LHCN-M2 (cell line): ENCODE results near the gene ATP5IF1. TPM values are rescaled to one million over a fixed set of nuclear protein-coding genes. Genes with fewer than 3 reads are reported as not detected.

ENCODE experiments used
- DNase-seq: peaks from one replicate; pipeline ENCODE4 v3.0.0-alpha.2; 2012; ENCODE audit warnings: low read depth
- polyA plus RNA-seq: library from polyadenylated mRNA; unstranded; fragments of >200 nt; gene quantifications from one replicate; pipeline ENCODE4 v1.2.1, GENCODE V29; 2012; ENCODE audit warnings: missing spikeins
- total RNA-seq: library from RNA; depleted of rRNA; stranded (reverse); fragments of >200 nt; gene quantifications from 2 replicates; pipeline ENCODE4 v1.2.3, GENCODE V29; 2014; rRNA removed

The ATP5IF1 gene
- total RNA-seq = 183 and 197 TPM in 2 replicates
- 314 TPM for polyA plus RNA-seq

DNA sequence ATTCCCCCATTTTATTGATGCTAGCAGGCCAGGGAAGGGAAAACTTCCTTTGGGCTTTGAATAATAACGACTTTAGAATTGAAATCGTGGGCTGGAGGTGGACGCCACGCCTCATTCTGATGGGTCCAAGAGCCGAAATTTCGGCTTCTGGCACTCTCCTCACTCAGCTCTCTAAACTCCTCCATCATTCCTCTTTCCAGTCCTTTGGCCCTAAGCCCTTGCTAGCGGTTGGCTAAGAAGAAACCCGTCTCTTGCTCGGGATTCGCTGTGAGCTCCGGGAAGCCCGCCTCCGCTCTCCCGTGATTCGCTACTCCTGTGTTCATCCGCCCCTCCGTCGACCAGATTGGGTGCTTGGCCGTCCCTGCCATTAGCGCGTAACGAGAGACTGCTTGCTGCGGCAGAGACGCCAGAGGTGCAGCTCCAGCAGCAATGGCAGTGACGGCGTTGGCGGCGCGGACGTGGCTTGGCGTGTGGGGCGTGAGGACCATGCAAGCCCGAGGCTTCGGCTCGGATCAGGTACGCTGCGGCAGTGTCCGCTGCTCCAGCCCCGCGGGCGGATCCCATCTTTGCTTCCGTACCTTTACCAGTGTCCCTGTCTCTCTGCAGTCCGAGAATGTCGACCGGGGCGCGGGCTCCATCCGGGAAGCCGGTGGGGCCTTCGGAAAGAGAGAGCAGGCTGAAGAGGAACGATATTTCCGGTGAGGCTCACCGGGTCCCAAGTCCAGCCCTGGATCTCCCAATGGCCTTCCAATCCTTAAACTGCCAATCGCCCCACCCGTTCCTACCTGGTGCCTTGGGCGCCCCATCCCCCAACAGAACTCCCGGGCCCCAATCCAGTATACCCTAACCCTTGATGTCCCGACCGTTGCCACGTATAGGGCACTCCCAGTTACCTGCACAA is at the start of gene ATP5IF1:
Gene ATP5IF1, plus strand, starts transcription at position 370 of the 901 bp plus-strand sequence. Its CDS starts 60 bp downstream, at position 430.
- DNase-seq = peak; percentile 97

DNA sequence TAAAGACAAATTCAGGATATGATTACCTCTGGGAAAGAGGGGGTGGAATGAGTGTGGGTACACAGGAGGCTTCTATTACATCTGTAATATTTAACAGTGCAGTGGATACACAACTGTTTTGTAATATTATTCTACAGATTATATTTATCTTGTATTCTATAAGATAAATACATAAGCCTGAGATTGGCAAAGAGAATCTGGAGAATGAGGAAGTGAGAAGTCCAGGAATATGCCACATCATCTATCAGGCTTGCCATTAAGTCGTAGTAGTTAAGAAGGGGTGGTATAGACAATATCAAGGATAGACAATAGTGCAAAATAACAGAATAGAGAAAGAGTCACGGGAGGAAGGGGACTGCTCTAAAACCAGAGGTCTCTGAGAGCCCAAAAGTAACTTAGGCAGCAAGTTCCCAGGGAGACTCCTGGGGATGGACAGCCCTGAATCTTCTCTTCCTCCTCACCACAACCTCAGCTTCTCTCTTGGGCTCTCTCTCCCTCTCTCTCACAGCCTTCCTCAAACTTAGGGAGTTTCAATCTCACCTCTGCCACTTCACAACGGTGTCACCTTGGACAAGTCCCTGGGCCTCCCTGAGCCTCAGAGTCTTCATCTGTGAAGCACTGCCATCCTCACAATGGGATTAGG is 45.5 kb upstream of the ATP5IF1 start:
- no peak for DNase-seq

DNA sequence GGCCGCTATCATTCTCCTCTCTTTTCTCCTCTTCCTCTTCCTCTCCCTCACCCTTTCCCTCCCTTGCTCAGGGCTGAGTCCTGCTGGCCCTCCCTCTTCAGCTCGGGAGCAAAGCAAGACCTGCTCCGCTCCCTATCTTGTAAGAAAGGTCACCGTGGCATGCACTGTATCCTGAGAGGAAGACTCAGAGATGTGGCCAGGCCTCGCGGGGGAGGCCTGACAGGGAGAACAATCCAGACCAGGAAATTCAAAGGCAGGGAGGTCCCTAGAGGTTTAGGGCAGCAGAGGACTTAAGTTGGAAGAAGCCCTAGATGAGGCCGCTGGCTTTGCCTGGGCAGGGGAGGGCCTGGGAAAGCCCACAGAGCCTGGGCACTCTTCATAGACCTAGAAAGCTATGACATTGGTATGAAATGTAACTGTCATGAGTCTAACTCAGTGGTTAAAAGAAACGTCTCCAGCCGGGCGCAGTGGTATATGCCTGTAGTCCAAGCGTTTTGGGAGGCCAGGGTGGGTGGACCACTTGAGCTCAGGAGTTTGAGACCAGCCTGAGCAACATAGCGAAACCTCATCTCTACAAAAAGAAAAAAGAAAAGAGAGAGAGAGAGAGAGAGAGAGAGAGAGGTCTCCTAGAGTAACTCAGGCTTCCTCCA is 44.8 kb upstream of the ATP5IF1 start:
- no peak for DNase-seq

DNA sequence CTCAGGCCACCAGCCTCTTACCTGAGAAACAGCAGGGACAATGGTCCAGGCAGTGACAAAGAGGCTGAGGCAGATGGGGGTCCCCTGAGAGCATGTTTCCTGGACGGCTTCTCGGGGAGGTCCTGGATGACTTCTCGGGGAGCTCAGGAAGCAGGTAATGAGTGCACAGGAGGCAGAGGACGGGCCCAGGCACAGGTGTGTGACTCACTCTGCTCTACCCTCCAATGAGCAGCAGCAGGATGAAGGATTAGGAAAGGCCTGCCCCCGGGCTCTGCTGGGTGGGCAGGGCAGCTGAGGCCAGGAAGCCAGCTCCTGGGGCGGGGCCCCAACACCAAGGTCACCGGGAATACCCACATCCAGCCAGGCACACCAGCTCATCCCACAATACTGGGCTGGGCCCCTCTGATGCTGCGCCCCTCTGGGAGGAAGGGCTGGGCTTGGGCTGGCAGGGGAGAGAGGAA is 42.2 kb upstream of the ATP5IF1 start:
- no peak for DNase-seq

DNA sequence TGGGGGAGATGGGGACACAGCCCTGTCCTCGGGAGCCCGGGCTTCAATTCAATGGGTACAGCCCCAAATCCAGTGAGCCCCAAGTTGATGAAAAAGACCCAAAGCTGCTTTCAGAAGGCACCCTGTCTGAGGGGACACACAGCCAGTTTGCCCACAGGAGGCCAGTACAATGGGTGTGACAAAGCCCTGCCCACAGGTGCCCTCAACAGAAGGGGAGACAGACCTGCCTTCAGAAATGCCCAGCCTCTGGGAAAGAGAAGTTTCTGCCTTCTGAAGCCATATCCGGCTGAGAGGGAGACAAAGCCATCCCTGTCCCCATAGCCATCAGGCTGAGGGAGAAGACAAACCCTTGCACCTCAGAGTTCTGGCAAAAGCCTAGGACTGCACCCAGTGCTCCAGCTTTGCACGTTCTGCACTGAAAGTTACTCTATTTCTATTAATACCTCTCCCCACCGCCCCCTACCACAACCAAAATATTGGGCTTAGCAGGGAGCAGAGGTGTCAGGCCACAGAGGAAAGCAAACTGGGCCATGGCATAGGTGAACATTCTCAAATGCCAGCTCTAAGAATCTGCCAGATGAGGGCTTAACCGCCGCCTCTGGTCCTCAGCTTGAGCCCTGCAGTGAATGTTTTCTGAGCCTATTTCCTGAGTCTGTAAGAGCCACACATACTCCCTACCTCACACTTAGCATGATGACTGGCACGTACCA is 41.4 kb upstream of the ATP5IF1 start:
- DNase-seq = no peak

DNA sequence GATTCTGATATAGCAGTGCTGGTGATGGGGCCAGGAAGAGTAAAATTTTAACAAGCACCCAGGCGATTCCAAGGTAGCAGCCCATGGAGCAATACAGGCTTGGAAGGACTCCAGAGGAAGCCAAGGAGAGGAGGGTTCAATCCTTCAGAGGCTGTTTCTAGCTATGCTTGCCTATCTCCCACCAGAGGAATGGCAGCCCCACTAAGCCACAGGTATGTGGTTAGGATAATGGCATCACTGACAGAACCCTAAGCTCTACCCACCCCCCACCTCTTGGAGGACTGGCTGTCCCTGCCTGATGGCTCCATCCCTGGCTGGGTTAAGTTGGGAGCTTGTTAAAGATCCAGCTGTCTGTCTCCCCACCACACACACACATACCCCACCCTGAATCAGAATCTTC is 40.1 kb upstream of the ATP5IF1 start:
- no peak for DNase-seq

DNA sequence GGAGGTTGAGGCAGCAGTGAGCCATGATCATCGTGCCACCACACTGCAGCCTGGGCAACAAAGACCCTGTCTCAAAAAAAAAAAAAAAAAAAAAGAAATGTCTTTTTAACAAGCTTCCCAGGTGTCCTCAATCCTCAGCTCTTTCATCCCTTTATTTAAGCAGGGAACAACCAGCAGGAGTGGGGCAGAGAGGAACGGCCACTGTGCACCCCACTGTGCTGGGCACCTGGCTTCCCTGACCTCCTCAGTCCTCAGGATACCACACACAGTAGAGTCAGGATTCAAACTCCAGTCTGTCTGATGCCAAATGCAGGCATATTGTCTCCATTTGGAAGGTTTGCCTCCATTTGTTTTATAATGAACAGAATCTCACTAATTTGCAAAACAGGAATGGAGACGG is 39.6 kb upstream of the ATP5IF1 start:
- DNase-seq = no peak

DNA sequence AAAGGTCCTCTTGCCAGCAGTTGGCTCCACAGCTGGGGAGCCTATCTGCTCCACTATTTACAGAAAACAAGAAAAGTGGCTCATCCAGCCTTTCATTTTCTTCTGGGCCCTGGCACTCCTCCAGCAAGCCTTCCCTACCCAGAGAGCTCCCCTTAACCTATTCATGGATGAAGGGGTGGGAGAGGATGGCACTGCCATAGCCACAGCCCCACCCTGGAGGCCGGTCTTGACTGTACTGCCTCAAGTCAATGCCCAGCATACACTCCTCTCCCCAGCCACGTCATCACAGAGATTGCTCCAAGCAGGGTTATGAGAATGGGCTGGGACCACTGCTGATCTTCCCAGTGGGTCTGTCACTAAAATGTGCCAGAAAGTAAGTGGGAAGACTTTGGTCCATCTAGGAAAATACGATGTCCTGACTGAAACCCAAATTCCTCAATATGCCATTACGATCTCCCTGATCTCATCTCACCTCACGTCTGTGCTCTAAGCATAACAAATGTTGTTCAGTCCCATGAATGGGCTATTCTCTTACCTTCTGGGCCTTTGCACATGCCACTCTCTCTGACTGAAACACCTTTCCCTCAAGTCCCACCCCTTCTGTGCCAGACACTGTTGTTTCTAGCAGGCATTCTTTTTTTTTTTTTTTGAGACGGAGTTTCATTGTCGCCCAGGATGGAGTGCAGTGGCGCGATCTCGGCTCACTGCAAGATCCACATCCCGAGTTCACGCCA is 38.1 kb upstream of the ATP5IF1 start:
- no peak for DNase-seq

DNA sequence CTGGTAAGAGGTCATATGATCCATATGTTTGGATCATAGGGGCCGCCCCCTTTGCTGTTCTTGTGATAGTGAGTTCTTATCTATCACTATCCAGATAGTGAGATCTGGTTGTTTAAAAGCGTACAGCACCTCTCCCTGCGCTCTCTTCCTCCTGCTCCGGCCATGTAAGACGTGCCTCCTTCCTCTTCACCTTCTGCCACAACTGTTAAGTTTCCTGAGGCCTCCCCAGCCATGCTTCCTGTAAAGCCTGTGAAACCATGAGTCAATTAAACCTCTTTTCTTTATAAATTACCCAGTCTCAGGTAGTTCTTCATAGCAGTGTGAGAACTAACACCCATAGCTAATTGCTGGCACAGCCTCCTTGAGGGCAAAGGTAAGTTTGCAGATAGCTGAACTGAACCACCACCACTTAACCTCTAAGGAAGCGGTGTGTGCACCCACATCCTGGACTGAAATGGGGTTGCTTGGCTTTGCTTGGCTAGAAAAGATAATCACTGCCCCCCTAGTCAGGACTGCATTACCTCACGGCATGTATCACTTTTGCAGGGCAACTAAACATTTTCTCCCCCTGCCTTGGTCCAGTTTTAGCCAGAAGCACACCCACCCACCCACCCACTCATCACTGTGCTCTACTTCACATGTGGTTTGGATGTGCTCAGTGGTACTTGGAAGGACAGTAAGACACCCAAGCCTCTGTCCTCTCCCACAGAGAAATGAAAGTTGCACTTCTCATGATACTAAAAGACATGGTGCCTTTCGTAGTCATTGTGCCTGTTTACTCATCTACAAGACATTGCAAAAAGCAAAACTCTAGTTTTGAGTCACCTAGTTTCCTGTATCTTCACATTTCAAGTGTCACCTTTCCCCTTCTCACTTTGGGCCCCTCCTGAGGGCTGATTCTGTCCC is 36.3 kb upstream of the ATP5IF1 start:
- DNase-seq = no peak

DNA sequence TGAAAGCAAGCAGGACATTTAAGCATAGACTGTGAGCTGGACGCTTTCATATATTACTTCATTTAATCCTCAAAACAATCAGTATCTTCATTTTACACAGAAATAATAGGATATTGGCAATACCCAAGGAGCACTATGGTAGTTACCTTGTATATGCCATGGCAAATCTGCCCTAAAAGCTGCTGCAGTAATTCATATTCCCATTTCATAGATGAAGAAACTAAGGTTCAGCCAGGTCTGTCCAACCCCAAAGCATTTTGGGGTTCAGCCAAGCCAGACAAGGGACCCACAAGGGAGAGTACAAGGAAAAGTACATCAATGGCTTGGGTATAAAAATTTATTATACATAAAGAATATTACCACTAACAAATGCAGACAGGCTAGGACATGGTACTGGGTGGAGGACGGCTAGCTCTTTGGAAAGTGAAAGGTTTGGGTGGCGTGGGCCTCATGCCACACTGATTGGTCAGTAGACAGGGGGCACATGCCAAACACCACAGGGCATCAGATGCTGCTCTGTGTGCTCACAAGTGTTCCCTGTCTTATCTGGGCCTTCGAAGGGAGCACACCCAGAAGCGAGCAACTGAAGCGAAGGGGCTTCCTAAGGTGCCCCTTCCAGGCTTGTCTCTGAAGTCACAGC is 35.6 kb upstream of the ATP5IF1 start:
- DNase-seq = no peak

DNA sequence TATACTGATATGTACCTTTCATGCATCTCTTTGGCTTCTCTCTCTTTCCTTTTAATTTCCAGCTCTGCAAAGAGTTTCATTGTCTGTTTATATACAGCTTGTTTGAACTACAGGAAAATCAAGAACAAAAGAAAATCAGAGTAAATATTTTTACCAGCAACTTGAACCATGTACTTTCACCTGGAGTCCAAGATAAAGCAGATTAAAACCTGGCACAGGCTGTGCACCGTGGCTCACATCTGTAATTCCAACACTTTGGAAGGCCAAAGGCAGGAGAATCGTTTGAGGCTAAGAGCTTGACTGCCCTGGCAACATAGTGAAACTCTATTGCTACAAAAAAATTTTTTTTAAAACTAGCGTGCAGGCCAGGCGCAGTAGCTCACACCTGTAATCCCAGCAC is 30.7 kb upstream of the ATP5IF1 start:
- no peak for DNase-seq

DNA sequence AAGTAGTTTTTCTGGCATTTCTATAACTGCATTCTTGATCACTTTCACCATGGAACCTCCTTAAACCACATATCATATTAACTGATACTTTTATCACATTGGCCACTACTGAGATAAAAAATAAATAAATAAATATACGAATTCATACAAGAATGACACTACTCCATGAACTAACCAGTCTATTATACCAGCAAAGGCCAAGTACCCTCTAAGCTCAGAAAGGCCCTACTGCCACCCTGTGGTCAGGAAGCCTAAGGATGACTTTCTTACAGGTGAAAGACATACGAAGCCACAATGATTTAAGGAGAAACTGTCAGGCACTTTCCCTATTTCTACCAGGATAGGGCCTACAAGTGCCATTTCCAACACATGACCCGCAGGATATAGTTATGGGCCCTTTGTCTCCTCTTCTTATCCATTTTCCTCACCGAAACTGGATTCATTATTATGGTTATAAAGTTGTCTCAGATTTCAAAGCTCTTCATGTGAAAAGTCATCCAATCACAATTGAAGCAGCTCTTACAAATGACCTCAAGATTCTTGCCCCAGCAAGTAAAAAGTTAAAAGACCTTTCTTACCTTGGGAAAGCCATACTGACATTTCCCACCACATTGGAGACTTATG is 27.0 kb upstream of the ATP5IF1 start:
- DNase-seq = peak; percentile 47

DNA sequence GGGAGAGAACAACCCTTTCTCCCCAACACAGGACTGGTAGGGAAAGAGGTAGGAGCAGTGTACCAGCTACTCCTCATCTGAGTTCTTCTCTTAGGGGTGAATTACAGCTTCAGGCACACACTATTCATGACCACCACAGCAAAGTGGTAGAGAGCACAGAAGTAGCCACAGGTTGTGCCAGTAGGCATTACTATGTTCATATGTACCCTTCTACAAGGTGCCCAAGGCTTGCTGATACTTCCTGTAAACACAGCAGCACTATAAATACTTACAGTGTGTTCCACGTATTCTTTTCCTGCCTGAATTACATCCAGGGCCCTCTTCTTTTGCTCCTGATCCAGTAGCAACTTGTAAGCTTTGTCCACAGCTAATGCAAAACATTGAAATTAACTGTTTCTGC is 26.2 kb upstream of the ATP5IF1 start:
- no peak for DNase-seq

DNA sequence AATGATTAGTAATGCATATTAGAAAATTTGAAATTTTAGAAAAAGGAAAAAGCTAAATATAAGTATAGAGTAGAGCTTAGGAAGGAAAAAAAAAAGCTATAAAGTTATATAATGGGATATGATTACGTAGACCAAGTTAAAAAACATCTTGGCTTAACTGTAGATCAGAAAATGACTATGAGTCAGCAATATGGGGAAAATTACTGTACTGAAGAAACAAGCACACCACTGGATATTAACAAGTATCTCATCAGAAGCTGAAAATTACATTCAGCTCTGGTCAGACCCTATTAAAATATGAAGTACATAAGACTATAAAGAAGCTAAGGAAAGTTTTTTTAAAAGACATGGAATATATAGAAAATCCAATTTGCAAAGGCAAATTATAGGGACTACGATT is 22.6 kb upstream of the ATP5IF1 start:
- no peak for DNase-seq

DNA sequence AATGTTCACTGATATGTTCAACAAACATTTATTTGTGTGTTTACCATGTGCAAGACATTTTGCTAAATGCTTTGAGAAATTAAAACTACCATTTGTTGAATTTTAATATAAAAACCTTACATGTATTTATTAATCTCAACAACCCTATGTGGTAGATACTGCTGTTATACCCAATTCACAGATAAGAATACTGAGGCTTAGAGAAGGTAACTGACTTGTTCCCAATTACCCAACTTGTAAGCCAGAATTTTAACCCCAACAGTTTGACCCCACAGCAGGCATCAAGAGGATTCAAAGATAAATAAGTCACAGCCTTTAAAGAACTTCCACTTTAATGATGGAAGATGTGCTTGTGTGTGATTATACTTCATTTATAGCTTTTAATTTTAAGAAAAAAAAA is 6.8 kb upstream of the ATP5IF1 start:
- no peak for DNase-seq

DNA sequence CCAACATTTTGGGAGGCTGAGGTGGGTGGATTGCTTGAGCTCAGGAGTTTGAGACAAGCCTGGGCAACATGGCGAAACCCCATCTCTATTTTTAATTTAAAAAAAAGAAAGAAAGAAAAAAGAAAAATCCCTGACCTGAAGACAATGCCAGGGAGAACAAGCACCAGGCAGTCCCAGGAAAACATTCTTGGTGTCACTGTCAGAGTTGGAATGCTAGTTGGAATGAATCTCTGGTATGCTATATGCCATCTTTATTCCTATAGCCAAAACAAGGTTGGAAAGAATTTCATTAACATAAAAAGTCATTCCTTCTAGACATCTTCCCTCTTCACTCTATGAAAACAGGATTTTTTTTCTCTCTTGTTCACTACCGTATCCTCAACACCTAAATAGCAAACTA is 5.9 kb upstream of the ATP5IF1 start:
- DNase-seq = no peak

DNA sequence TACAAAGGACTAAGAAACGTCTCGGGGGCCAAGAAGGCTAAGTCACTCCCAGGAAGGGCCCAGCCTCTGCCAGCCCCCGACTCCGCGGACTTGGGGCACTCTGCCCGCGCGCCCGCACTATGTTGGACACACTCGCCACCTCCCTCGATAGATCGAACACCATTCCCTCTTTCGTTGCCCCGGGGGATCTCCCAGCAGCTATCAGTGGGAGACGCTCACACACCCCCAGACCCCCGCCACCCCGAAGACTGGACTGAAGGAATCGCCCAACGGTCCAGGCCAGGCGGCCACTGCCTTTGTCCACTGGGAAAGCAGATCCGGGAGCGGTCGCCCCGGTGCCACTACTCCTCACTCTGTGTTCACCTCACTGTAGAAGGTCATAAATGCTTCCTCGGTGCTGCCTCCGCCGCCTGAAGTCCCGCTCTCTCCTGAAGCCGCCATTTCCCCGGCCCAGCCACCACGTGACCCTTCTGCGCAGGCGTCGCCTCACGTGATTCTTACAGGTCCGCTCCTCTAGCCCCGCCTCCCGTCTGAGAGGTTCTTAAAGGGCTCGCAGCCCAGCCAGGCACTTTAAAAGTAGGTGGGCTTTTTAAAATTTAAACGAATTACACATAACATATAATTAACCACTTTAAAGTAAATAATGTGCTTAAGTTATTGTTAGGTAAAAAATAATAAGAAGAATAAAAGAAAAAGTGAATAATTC is 3.2 kb upstream of the ATP5IF1 start, which contains the start of gene DNAJC8:
Gene DNAJC8, minus strand, starts transcription at position 472 of the 706 bp plus-strand sequence. Its CDS starts 31 bp downstream, at position 441.
- peak; percentile 85 for DNase-seq

DNA sequence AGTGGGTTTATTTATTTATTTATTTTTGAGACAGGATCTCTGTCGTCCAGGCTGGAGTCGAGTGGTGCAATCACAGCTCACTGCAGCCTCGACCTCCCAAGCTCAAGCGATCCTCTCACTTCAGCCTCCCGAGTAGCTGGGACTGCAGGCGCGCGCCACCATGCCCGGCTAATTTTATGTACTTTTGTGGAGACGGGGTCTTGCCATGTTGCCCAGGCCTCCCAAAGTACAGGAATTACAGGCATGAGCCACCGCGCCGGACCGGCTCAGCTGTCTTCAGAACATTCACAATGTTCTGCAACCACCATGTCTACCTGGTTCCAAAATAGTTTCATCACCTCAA is 2.7 kb upstream of the ATP5IF1 start:
- no peak for DNase-seq
